Neural crest cell (in vitro differentiated cells): ENCODE results near the gene CTSE. TPM values are rescaled to one million over a fixed set of nuclear protein-coding genes. Genes with fewer than 3 reads are reported as not detected.

Experiments
- DNase-seq: peaks from one replicate; pipeline ENCODE4 v3.0.0; 2021; ENCODE audit warnings: low read depth, mixed read lengths, low spot score
- H3K27ac Mint-ChIP-seq: one replicate; pipeline ENCODE4 v1.8.0; 2021; ENCODE audit warnings: mild to moderate bottlenecking, mixed read lengths; ENCODE audit not compliant: unreplicated experiment
- H3K27me3 Mint-ChIP-seq: 2 replicates; pipeline ENCODE4 v1.8.0; 2021; ENCODE audit warnings: low read depth, mild to moderate bottlenecking, mixed read lengths
- H3K36me3 Mint-ChIP-seq: 2 replicates; pipeline ENCODE4 v1.8.0; 2021; ENCODE audit warnings: low read depth, mild to moderate bottlenecking, mixed read lengths
- H3K4me1 Mint-ChIP-seq: 2 replicates; pipeline ENCODE4 v1.8.0; 2021; ENCODE audit warnings: mixed read lengths
- H3K4me3 Mint-ChIP-seq: one replicate; pipeline ENCODE4 v1.8.0; 2021; ENCODE audit warnings: mild to moderate bottlenecking, mixed read lengths
- H3K9me3 Mint-ChIP-seq: 2 replicates; pipeline ENCODE4 v1.8.0; 2021; ENCODE audit warnings: mixed read lengths
- total RNA-seq: library from RNA; stranded (reverse); gene quantifications from 2 replicates; pipeline ENCODE4 v1.2.1, GENCODE V29; 2021
- TF ChIP-seq, protein P1 (sequence below): fragments of 200-600 bp; sonication (generic); conservative IDR thresholded peaks from 2 replicates; pipeline ENCODE4 v1.5.0; 2021; ENCODE audit warnings: antibody characterized with exemption, mild to moderate bottlenecking

CTSE gene
- total RNA-seq, 1 donor from 2014 or later: not detected

DNA sequence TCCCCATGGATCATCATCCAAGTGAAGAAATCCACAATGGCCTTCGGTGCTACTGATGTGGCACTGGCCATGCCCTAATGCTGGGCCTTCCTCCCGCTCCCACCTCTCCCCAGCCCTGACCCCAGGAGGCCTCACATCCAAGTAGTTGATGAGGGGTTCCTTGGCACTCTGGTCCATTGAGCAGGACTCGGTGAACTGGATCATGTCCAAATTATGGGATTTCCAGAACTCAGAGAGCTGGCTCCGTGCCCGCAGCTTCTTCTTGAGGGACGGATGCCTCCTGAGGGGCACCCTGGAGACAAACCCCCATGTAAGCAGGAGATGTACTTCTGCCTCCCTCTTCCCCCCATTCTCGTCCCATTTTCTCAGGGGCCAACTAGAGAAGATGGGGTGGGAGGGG, 929 bp downstream of the CTSE start:
- TF ChIP-seq, protein P1, sequence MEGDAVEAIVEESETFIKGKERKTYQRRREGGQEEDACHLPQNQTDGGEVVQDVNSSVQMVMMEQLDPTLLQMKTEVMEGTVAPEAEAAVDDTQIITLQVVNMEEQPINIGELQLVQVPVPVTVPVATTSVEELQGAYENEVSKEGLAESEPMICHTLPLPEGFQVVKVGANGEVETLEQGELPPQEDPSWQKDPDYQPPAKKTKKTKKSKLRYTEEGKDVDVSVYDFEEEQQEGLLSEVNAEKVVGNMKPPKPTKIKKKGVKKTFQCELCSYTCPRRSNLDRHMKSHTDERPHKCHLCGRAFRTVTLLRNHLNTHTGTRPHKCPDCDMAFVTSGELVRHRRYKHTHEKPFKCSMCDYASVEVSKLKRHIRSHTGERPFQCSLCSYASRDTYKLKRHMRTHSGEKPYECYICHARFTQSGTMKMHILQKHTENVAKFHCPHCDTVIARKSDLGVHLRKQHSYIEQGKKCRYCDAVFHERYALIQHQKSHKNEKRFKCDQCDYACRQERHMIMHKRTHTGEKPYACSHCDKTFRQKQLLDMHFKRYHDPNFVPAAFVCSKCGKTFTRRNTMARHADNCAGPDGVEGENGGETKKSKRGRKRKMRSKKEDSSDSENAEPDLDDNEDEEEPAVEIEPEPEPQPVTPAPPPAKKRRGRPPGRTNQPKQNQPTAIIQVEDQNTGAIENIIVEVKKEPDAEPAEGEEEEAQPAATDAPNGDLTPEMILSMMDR: no peak
- no peaks in the 10 kb centered on the region for H3K36me3 Mint-ChIP-seq
- H3K4me3 Mint-ChIP-seq: no peak overlapping the region
- H3K27ac Mint-ChIP-seq: no peak overlapping the region
- H3K4me1 Mint-ChIP-seq: peaks cover 21% of the 10 kb centered on the region
- DNase-seq: no peak
- peaks cover 9% of the 10 kb centered on the region for H3K9me3 Mint-ChIP-seq
- no peaks in the 10 kb centered on the region for H3K27me3 Mint-ChIP-seq

DNA sequence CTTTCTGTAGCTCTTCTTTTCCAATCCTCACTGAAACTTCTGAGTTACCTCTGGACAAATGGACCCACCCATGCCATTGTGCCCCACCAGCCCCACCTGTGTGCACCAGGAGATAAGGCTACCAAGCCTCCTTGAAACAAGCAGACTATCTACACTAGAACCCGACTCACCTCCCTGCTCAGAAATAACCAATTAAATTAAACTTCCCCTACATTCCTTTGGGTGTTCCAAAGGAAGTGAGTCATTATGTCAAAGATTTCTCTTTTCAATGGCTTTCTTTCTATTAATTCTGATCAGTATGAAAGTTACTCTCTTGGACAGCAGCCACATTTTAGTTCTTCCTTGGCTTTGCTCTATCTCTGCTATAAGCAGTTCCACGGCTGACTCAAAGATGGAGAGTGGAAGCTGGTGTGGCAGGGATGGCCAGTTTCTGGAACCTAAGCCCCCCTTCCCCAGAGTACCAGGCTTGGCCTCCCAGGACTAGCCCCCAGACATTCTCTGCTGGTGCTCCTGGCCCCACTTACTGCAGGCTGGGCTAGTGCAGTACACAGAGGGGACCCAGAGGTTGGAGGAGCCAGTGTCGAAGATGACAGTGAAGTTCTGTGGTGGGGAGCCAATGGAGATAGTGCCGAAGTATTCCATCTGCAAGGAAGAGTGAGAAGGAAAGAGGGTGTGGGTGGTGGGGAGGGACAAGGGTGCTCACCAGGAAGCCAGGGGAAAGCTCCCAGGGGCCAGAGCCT, 1.9 kb downstream of the CTSE start:
- H3K4me3 Mint-ChIP-seq: no peak overlapping the region
- TF ChIP-seq, protein P1: no peak
- no peaks in the 10 kb centered on the region for H3K36me3 Mint-ChIP-seq
- peaks cover 21% of the 10 kb centered on the region for H3K4me1 Mint-ChIP-seq
- H3K27ac Mint-ChIP-seq: no peak overlapping the region
- DNase-seq: no peak
- H3K27me3 Mint-ChIP-seq: no peaks in the 10 kb centered on the region
- peaks cover 11% of the 10 kb centered on the region for H3K9me3 Mint-ChIP-seq

DNA sequence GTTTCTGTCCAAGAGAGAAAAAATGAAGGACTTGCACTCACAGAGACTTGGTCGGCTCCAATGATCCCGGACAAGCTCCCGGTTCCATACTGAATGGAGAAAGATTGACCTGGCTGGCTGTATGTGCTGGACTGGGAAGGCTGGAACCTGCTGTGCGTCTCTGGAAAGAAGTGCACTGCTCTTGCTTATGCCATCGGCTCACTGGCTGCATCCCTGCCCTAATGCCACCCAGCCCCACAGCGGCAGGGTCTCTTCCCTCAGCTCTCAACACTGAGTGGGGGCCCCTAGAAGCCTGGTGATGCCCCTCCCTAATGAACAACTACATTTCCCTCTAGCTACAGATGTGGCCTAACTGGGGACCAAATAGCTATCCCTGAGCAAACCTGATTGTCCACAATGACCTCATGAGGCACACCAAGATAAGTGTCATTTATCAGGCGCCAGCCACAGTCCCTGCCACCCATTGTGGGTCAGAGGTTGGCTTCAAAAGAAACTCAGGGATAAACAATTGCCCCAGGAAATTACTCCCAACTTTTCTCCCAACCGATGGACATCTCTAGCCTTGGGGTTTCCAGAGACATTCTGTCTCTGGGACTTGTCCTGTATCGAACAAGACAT, 2.6 kb downstream of the CTSE start:
- no peak overlapping the region for H3K27ac Mint-ChIP-seq
- no peaks in the 10 kb centered on the region for H3K36me3 Mint-ChIP-seq
- DNase-seq: no peak
- peaks cover 21% of the 10 kb centered on the region for H3K4me1 Mint-ChIP-seq
- H3K9me3 Mint-ChIP-seq: peaks cover 10% of the 10 kb centered on the region
- no peaks in the 10 kb centered on the region for H3K27me3 Mint-ChIP-seq
- no peak overlapping the region for H3K4me3 Mint-ChIP-seq
- TF ChIP-seq, protein P1: no peak

DNA sequence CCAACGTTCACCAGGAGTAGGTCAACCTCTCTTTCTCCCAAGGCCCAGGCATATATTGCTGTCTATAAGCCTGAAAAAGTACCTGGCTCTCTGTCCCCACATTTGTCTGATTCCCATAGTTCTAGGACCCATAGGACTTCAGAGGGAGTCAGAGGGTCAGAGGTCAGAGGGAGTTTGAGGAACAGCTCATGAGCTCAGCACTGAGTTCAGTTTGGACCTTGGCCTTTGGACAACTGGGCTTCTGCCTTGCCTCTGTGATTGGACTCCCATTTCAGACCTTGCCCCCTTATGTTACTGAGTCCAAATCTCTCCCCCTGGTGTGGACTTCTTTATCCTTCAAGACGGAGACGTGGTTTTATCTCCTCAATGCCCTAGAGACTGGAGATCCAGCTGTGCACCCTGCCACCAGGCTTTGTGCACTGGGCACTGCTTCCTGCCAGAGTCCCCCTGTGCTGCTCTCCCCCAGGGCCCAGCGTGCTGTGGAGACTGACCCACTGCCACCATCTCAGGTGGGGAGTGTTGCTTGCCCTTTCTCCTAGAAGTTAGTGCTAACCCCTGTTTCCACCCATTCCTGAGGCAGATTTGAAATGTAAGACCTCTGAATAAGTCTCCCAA, 3.2 kb downstream of the CTSE start:
- Mint-ChIP-seq H3K4me3 (no peak overlapping the region), H3K4me1 (peaks cover 17% of the 10 kb centered on the region), H3K27ac (no peak overlapping the region), H3K27me3 (no peaks in the 10 kb centered on the region), H3K36me3 (no peaks in the 10 kb centered on the region), H3K9me3 (peaks cover 7% of the 10 kb centered on the region)
- TF ChIP-seq, protein P1: no peak
- no peak for DNase-seq

DNA sequence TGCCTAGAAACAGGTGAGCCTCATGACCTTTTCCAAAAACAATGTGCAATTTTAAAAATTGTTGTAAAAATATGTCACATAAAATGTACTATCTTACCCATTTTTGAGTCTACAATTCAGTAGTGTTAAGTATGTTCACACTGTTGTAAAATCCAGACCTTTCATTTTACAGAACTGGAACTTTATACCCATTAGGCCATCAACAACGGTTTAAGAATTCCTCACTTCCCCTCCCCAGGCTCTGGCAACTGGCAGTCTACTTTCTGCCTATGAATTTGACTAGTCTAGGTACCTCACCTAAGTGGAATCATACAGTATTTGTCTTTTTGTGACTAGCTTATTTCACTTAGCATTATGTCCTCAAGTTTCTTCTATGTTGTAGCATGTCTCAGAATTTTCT, 8.6 kb downstream of the CTSE start:
- H3K36me3 Mint-ChIP-seq: no peaks in the 10 kb centered on the region
- no peak overlapping the region for H3K27ac Mint-ChIP-seq
- H3K4me3 Mint-ChIP-seq: no peak overlapping the region
- DNase-seq: no peak
- H3K4me1 Mint-ChIP-seq: no peaks in the 10 kb centered on the region
- TF ChIP-seq, protein P1: no peak
- no peaks in the 10 kb centered on the region for H3K27me3 Mint-ChIP-seq
- peaks cover 4% of the 10 kb centered on the region for H3K9me3 Mint-ChIP-seq
